ENCODE measurements around the gene AGR2.
"Not testable (repeated sequence)": the region's sequence is repeated elsewhere in the genome, so short reads cannot be mapped to it uniquely, and the experiment has no call there.

The AGR2 gene

GRCh38 chr7:16770657-16771329 lies 34.0 kb downstream of the AGR2 start:
- no peaks in the 10 kb centered on the region for H3K9me3 ChIP-seq (ENCODE audit: control insufficient read depth, insufficient read depth, low read length)
- H3K9ac ChIP-seq (ENCODE audit: low read depth, low read length) = no peak overlapping the region
- peaks cover 4% of the 10 kb centered on the region for H3K4me1 ChIP-seq (ENCODE audit: control insufficient read depth, insufficient read depth, low read length)
- H3K36me3 ChIP-seq (ENCODE audit: control insufficient read depth, insufficient read depth, low read length) = no peaks in the 10 kb centered on the region
- no peak overlapping the region for H3K4me3 ChIP-seq (ENCODE audit: low read depth, low read length)
- no peaks in the 10 kb centered on the region for H3K27me3 ChIP-seq (ENCODE audit: control insufficient read depth, insufficient read depth, low read length)

DNA sequence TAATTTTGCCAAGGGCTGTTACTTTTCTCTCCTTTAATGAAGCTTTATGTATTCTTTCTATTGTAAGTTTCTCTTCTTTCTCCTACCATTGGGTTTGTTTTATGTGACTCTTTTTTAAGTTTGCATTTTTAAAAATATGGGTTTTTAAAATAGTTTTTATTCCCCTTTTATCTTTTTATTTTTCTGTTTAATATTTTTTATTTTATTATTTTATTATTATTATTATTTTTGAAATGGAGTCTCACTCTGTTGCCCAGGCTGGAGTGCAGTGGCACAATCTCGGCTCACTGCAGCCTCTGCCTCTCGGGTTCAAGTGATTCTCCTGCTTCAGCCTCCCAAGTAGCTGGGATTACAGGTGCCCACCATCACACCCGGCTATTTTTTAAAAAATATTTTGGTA lies 34.8 kb downstream of the AGR2 start:
- H3K36me3 ChIP-seq (ENCODE audit: control insufficient read depth, insufficient read depth, low read length); H3K9me3 ChIP-seq (ENCODE audit: control insufficient read depth, insufficient read depth, low read length); H3K27me3 ChIP-seq (ENCODE audit: control insufficient read depth, insufficient read depth, low read length); H3K4me3 ChIP-seq (ENCODE audit: low read depth, low read length); H3K4me1 ChIP-seq (ENCODE audit: control insufficient read depth, insufficient read depth, low read length); H3K9ac ChIP-seq (ENCODE audit: low read depth, low read length): not testable (repeated sequence)

DNA sequence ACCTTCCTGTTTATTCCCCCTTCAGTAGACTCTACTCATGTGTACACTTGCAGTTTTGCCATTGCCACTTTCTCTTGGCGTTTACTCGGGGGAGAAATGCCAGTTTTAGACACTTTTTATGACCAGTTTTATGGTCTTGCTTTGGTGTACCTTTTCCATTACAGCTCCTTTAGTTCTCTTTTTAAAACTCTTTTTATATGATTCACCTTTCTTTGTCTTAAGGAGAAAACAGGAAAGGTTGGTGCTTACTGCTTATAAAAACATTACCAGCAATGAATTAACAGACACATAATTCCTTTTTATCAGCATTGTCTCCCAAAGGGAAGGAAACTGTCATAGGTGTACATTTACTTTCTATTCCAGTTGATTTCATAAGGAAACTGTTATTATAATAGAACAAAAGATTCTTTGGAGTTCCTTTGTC lies 39.4 kb downstream of the AGR2 start:
- H3K4me1 ChIP-seq (ENCODE audit: control insufficient read depth, insufficient read depth, low read length) = no peaks in the 10 kb centered on the region

DNA sequence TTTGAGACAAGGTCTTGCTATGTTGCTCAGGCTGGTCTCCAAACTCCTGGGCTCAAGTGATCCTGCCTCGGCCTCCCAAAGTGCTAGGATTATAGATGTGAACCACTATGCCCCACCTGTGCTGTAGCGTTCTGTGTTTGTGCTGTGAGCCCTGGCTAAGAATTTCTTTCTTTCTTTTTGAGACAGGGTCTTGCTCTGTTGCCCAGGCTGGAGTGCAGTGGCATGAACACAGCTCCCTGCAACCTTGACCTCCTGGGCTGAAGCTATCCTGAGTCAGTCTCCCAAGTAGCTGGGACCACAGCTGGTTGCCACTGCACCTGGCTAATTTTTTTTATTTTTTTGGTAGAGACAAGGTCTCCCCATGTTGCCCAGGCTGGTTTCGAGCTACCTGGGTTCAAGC lies 39.9 kb downstream of the AGR2 start:
- H3K36me3 ChIP-seq (ENCODE audit: control insufficient read depth, insufficient read depth, low read length) = no peaks in the 10 kb centered on the region

More for the DNA sequence above, 39.4 kb downstream of the AGR2 start:
- Histone ChIP-seq H3K36me3 (ENCODE audit: control insufficient read depth, insufficient read depth, low read length) (no peaks in the 10 kb centered on the region), H3K4me3 (ENCODE audit: low read depth, low read length) (no peak overlapping the region), H3K9me3 (ENCODE audit: control insufficient read depth, insufficient read depth, low read length) (no peaks in the 10 kb centered on the region), H3K27me3 (ENCODE audit: control insufficient read depth, insufficient read depth, low read length) (no peaks in the 10 kb centered on the region), H3K9ac (ENCODE audit: low read depth, low read length) (no peak overlapping the region)

GRCh38 chr7:16762177-16762576 lies 42.6 kb downstream of the AGR2 start:
- Histone ChIP-seq H3K9me3 (ENCODE audit: control insufficient read depth, insufficient read depth, low read length) (no peaks in the 10 kb centered on the region), H3K27me3 (ENCODE audit: control insufficient read depth, insufficient read depth, low read length) (no peaks in the 10 kb centered on the region), H3K9ac (ENCODE audit: low read depth, low read length) (no peak overlapping the region), H3K36me3 (ENCODE audit: control insufficient read depth, insufficient read depth, low read length) (no peaks in the 10 kb centered on the region), H3K4me3 (ENCODE audit: low read depth, low read length) (no peak overlapping the region), H3K4me1 (ENCODE audit: control insufficient read depth, insufficient read depth, low read length) (no peaks in the 10 kb centered on the region)

More for the DNA sequence above, 39.9 kb downstream of the AGR2 start:
- H3K4me1 ChIP-seq (ENCODE audit: control insufficient read depth, insufficient read depth, low read length) = no peaks in the 10 kb centered on the region
- H3K27me3 ChIP-seq (ENCODE audit: control insufficient read depth, insufficient read depth, low read length) = no peaks in the 10 kb centered on the region
- no peak overlapping the region for H3K4me3 ChIP-seq (ENCODE audit: low read depth, low read length)
- no peak overlapping the region for H3K9ac ChIP-seq (ENCODE audit: low read depth, low read length)
- H3K9me3 ChIP-seq (ENCODE audit: control insufficient read depth, insufficient read depth, low read length) = no peaks in the 10 kb centered on the region

- peaks cover 2% of the 10 kb centered on the region for H3K27me3 ChIP-seq (ENCODE audit: control insufficient read depth, insufficient read depth, low read length)
- H3K4me1 ChIP-seq (ENCODE audit: control insufficient read depth, insufficient read depth, low read length) = peaks cover 3% of the 10 kb centered on the region
- H3K4me3 ChIP-seq (ENCODE audit: low read depth, low read length) = no peak overlapping the region
- H3K36me3 ChIP-seq (ENCODE audit: control insufficient read depth, insufficient read depth, low read length) = no peaks in the 10 kb centered on the region
- H3K9me3 ChIP-seq (ENCODE audit: control insufficient read depth, insufficient read depth, low read length) = no peaks in the 10 kb centered on the region
- no peak overlapping the region for H3K9ac ChIP-seq (ENCODE audit: low read depth, low read length)
Measured at GRCh38 chr7:16759840-16760239, 45.0 kb downstream of the AGR2 start.

DNA sequence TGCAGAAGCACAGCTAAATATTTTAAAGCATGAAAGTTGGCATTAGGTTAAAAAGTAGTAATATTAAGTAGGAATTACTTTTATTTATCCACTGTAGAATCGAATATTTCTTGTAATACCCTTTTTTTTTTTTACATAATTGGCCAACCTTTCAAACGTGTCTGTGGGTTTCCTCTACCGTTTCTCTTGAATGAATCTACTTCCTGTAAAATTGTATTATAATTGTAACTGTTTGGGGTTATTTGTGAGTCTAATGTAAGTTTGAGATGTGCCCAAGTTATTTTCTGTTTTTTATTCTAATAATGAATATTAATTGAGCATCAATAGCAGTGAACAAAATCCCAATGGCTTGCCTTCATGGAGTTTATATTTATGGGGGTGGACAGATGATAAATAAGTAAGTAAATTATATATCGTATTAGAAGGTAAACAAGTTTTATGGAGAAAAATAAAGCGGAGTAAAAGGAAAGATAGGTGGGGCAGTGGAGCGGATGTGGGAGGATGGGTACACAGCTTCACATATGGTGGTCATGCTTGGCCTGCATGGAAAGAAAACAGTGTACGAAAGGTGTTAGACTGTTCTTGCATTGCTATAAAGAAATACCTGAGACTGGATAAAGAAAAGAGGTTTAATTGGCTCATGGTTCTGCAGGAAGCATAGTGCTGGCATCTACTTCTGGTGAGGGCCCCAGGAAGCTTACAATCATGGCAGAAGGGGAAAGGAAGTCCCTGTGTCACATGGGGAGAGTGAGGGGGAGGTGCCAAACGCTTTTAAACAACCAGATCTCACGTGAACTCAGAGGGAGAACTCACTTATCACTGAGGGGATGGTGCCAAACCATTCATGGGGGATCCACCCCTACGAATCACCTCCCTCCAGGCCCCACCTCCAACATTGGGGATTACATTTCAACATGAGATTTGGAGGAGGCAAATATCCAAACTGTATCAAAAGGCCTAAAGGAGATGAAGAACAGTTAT lies 45.9 kb downstream of the AGR2 start:
- peaks cover 6% of the 10 kb centered on the region for H3K27me3 ChIP-seq (ENCODE audit: control insufficient read depth, insufficient read depth, low read length)
- H3K4me3 ChIP-seq (ENCODE audit: low read depth, low read length) = no peak overlapping the region
- H3K36me3 ChIP-seq (ENCODE audit: control insufficient read depth, insufficient read depth, low read length) = no peaks in the 10 kb centered on the region
- peaks cover 3% of the 10 kb centered on the region for H3K4me1 ChIP-seq (ENCODE audit: control insufficient read depth, insufficient read depth, low read length)
- no peak overlapping the region for H3K9ac ChIP-seq (ENCODE audit: low read depth, low read length)
- no peaks in the 10 kb centered on the region for H3K9me3 ChIP-seq (ENCODE audit: control insufficient read depth, insufficient read depth, low read length)

- H3K9ac ChIP-seq (ENCODE audit: low read depth, low read length) = no peak overlapping the region
- peaks cover 6% of the 10 kb centered on the region for H3K27me3 ChIP-seq (ENCODE audit: control insufficient read depth, insufficient read depth, low read length)
- H3K36me3 ChIP-seq (ENCODE audit: control insufficient read depth, insufficient read depth, low read length) = no peaks in the 10 kb centered on the region
- H3K4me1 ChIP-seq (ENCODE audit: control insufficient read depth, insufficient read depth, low read length) = peaks cover 3% of the 10 kb centered on the region
- H3K4me3 ChIP-seq (ENCODE audit: low read depth, low read length) = no peak overlapping the region
- H3K9me3 ChIP-seq (ENCODE audit: control insufficient read depth, insufficient read depth, low read length) = no peaks in the 10 kb centered on the region
Measured at GRCh38 chr7:16758036-16758435, 46.8 kb downstream of the AGR2 start.

GRCh38 chr7:16755397-16755796 lies 49.4 kb downstream of the AGR2 start:
- Histone ChIP-seq H3K36me3 (ENCODE audit: control insufficient read depth, insufficient read depth, low read length) (no peaks in the 10 kb centered on the region), H3K4me1 (ENCODE audit: control insufficient read depth, insufficient read depth, low read length) (peaks cover 3% of the 10 kb centered on the region), H3K27me3 (ENCODE audit: control insufficient read depth, insufficient read depth, low read length) (peaks cover 6% of the 10 kb centered on the region), H3K9ac (ENCODE audit: low read depth, low read length) (no peak overlapping the region), H3K9me3 (ENCODE audit: control insufficient read depth, insufficient read depth, low read length) (no peaks in the 10 kb centered on the region), H3K4me3 (ENCODE audit: low read depth, low read length) (peak overlapping the region; percentile 90)

- peaks cover 6% of the 10 kb centered on the region for H3K27me3 ChIP-seq (ENCODE audit: control insufficient read depth, insufficient read depth, low read length)
- no peaks in the 10 kb centered on the region for H3K9me3 ChIP-seq (ENCODE audit: control insufficient read depth, insufficient read depth, low read length)
- H3K4me3 ChIP-seq (ENCODE audit: low read depth, low read length) = peak overlapping the region; percentile 90
- H3K4me1 ChIP-seq (ENCODE audit: control insufficient read depth, insufficient read depth, low read length) = peaks cover 3% of the 10 kb centered on the region
- H3K9ac ChIP-seq (ENCODE audit: low read depth, low read length) = peak overlapping the region; percentile 16
- no peaks in the 10 kb centered on the region for H3K36me3 ChIP-seq (ENCODE audit: control insufficient read depth, insufficient read depth, low read length)
Measured at GRCh38 chr7:16754856-16755317, 49.9 kb downstream of the AGR2 start.

DNA sequence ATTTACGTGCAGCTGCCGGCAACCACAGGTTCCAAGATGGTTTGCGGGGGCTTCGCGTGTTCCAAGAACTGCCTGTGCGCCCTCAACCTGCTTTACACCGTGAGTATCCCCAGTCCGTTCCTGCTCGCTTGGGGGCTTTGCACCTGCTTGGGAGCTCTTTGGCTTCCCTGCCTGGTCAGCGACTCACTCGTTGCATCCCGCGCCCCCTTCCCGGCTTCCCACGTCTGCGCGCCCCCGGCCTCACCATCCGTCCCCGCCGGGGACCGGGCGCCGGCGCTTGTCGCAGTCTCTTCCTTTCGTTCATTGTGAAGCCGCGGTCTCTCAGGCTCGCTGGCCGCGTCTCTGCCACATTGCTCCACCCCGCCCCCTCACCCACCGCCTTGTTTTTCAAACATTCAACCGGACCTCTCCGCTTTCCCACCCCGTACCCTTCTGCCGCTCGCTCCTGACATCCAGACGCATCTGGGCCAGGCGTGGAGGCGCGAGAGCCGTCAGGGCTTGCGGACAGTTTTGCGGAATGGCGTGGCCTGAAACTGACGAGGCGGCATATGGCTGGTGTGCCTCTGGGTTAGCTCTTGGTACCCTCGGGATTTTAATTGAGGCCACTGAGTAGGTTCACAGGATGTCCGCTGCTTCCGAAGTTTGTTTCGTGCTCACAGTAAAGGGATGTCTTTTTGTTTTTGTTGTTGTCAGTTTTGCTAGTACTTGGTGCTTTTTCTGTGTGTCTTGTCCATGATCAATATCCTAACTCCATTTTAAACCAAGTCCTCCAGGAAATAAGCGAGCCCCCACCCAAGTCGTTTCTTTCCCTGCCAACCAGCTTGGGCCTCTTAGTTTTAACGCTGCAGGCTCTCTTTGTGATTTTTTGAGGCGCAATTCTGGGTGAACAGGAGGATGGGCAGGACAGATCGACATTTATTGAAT lies 50.6 kb downstream of the AGR2 start:
- H3K27me3 ChIP-seq (ENCODE audit: control insufficient read depth, insufficient read depth, low read length) = peaks cover 6% of the 10 kb centered on the region
- H3K9ac ChIP-seq (ENCODE audit: low read depth, low read length) = peak overlapping the region; percentile 55
- H3K9me3 ChIP-seq (ENCODE audit: control insufficient read depth, insufficient read depth, low read length) = no peaks in the 10 kb centered on the region
- H3K4me3 ChIP-seq (ENCODE audit: low read depth, low read length) = peak overlapping the region; percentile 90
- H3K36me3 ChIP-seq (ENCODE audit: control insufficient read depth, insufficient read depth, low read length) = no peaks in the 10 kb centered on the region
- H3K4me1 ChIP-seq (ENCODE audit: control insufficient read depth, insufficient read depth, low read length) = peaks cover 3% of the 10 kb centered on the region
